Measurements from ENCODE around the gene CCDC8.
"Not testable (repeated sequence)": the region's sequence is repeated elsewhere in the genome, so short reads cannot be mapped to it uniquely, and the experiment has no call there.

- not testable (repeated sequence) for TF ChIP-seq CTCF (IDR thresholded peaks at IDR 0.05; ENCODE audit: borderline replicate concordance, extremely low read depth, low read length, poor library complexity, severe bottlenecking); EZH2 (IDR thresholded peaks at IDR 0.05; ENCODE audit: borderline replicate concordance, low read depth, low read length, severe bottlenecking)
These were observed 2.7 kb upstream of the CCDC8 start for GRCh38 chr19:46415804-46416709.

Measured in DND-41 (cell line).